ENCODE data around the gene HAAO.

DNA sequence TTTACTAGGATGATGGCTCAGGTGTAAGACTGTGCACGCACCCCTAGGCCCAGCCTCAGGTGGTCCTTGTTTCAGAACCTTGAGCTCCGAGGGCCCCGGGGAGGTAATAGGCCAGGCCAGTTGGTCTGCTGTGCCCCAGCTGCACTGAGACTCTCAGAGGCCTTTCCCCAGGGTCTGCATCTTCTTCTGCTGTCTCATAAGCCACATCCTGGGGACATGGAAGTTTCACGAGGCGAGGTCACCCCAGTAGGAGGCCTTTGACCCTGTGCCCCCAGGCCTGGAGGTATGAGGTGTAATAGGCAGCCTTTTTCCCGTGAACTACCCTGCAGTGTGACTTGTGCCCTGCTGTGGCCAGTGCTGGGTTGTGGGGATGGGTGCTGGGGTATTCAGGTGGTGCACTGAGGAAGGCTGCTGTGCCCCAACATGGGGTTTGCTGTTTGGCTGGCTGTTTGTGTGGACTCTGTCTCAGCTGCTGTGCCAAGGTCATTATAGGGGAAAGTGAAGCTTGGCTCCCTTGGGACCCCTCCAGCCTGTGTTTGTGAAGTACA lies 35.3 kb downstream of the HAAO start:
- TF ChIP-seq CTCF (conservative IDR thresholded peaks at IDR 0.05; ENCODE audit: low read depth, low read length), result no peak
- TF ChIP-seq EZH2 (IDR thresholded peaks at IDR 0.05; ENCODE audit: low read length, unreplicated experiment), result no peak
- TF ChIP-seq EZH2phosphoT487 (IDR thresholded peaks at IDR 0.05; ENCODE audit: borderline replicate concordance, low read length), result no peak
